Measurements from ENCODE around the gene ERCC6L2.

Gene ERCC6L2

GRCh38 chr9:95999390-95999789 is 123.9 kb downstream of the ERCC6L2 start:
- no peak for ATAC-seq
- TF ChIP-seq ZNF565 (CRISPR knock-in tag; conservative IDR thresholded peaks at IDR 0.05; ENCODE audit: low read depth) (no peak), TSHZ2 (CRISPR knock-in tag; IDR thresholded peaks at IDR 0.05) (no peak), ZNF70 (CRISPR knock-in tag; IDR thresholded peaks at IDR 0.05) (no peak), PATZ1 (CRISPR knock-in tag; IDR thresholded peaks at IDR 0.05; ENCODE audit: borderline replicate concordance) (no peak), ZFP30 (CRISPR knock-in tag; IDR thresholded peaks at IDR 0.05) (no peak), RARB (CRISPR knock-in tag; IDR thresholded peaks at IDR 0.05) (no peak), SNAI2 (CRISPR knock-in tag; IDR thresholded peaks at IDR 0.05) (no peak), ISL1 (CRISPR knock-in tag; IDR thresholded peaks at IDR 0.05) (no peak), CSRNP3 (CRISPR knock-in tag; IDR thresholded peaks at IDR 0.05) (no peak), OSR1 (CRISPR knock-in tag; IDR thresholded peaks at IDR 0.05) (no peak), ZFP3 (CRISPR knock-in tag; IDR thresholded peaks at IDR 0.05) (no peak), ZC3H10 (CRISPR knock-in tag; IDR thresholded peaks at IDR 0.05) (no peak), TCF4 (CRISPR knock-in tag; IDR thresholded peaks at IDR 0.05; ENCODE audit: borderline replicate concordance) (no peak), TOX (CRISPR knock-in tag; IDR thresholded peaks at IDR 0.05; ENCODE audit: borderline replicate concordance) (no peak), BACH2 (CRISPR knock-in tag; IDR thresholded peaks at IDR 0.05; ENCODE audit: borderline replicate concordance) (no peak), POU6F1 (CRISPR knock-in tag; IDR thresholded peaks at IDR 0.05; ENCODE audit: borderline replicate concordance, low read depth) (no peak), CSDC2 (CRISPR knock-in tag; IDR thresholded peaks at IDR 0.05) (no peak)
- TF ChIP-seq, protein P1, sequence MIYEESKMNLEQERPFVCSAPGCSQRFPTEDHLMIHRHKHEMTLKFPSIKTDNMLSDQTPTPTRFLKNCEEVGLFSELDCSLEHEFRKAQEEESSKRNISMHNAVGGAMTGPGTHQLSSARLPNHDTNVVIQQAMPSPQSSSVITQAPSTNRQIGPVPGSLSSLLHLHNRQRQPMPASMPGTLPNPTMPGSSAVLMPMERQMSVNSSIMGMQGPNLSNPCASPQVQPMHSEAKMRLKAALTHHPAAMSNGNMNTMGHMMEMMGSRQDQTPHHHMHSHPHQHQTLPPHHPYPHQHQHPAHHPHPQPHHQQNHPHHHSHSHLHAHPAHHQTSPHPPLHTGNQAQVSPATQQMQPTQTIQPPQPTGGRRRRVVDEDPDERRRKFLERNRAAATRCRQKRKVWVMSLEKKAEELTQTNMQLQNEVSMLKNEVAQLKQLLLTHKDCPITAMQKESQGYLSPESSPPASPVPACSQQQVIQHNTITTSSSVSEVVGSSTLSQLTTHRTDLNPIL (CRISPR knock-in tag; IDR thresholded peaks at IDR 0.05; ENCODE audit: low read depth), result no peak

GRCh38 chr9:96004379-96004778 is 128.9 kb downstream of the ERCC6L2 start:
- ATAC-seq, result no peak
- TF ChIP-seq TSHZ2 (CRISPR knock-in tag; IDR thresholded peaks at IDR 0.05) (no peak), ZNF8 (CRISPR knock-in tag; IDR thresholded peaks at IDR 0.05) (no peak), SNAI2 (CRISPR knock-in tag; IDR thresholded peaks at IDR 0.05) (no peak), ARNTL (CRISPR knock-in tag; IDR thresholded peaks at IDR 0.05; ENCODE audit: borderline replicate concordance, low read depth) (no peak), ESRRG (CRISPR knock-in tag; IDR thresholded peaks at IDR 0.05) (no peak), ZC3H10 (CRISPR knock-in tag; IDR thresholded peaks at IDR 0.05) (no peak), GLIS3 (CRISPR knock-in tag; IDR thresholded peaks at IDR 0.05) (no peak), CSDC2 (CRISPR knock-in tag; IDR thresholded peaks at IDR 0.05) (no peak), PPARA (CRISPR knock-in tag; IDR thresholded peaks at IDR 0.05; ENCODE audit: borderline replicate concordance) (no peak)
